Immature natural killer cell (primary cell): Measurements from ENCODE around the gene GPHB5. TPM values are rescaled to one million over a fixed set of nuclear protein-coding genes. Genes with fewer than 3 reads are reported as not detected.
A peak's percentile ranks its signal among the peaks of the same experiment; 100 is the strongest.
"Not testable (repeated sequence)": the region's sequence is repeated elsewhere in the genome, so short reads cannot be mapped to it uniquely, and the experiment has no call there.

Source experiments
- DNase-seq, 3 donors: peaks; one replicate each; pipeline ENCODE4 v3.0.0; 2022; ENCODE audit warnings: mixed read lengths in 1 of 3
- H3K27ac Mint-ChIP-seq, 6 donors: one replicate each; pipeline ENCODE4 v1.8.0; 2020; ENCODE audit warnings: mixed read lengths in 6 of 6, mild to moderate bottlenecking in 5 of 6, inconsistent platforms in 4 of 6, moderate library complexity in 3 of 6
- H3K27me3 Mint-ChIP-seq, 3 donors: one replicate each; pipeline ENCODE4 v1.8.0; 2020 to 2021; ENCODE audit warnings: low read depth in 3 of 3, mild to moderate bottlenecking in 3 of 3, mixed read lengths in 3 of 3, moderate library complexity in 3 of 3, inconsistent platforms in 1 of 3
- H3K36me3 Mint-ChIP-seq, 3 donors: one replicate each; pipeline ENCODE4 v1.8.0; 2020; ENCODE audit warnings: mixed read lengths in 3 of 3, inconsistent platforms in 2 of 3, mild to moderate bottlenecking in 2 of 3
- H3K4me1 Mint-ChIP-seq, 2 donors: one replicate each; pipeline ENCODE4 v1.8.0; 2020; ENCODE audit warnings: inconsistent platforms in 2 of 2, mild to moderate bottlenecking in 2 of 2, mixed read lengths in 2 of 2, moderate library complexity in 1 of 2
- H3K4me3 Mint-ChIP-seq, 5 donors: one replicate each; pipeline ENCODE4 v1.8.0; 2020; ENCODE audit warnings: mild to moderate bottlenecking in 5 of 5, mixed read lengths in 5 of 5, inconsistent platforms in 3 of 5, moderate library complexity in 3 of 5
- H3K9me3 Mint-ChIP-seq, 6 donors: one replicate each; pipeline ENCODE4 v1.8.0; 2020; ENCODE audit warnings: mild to moderate bottlenecking in 6 of 6, mixed read lengths in 6 of 6, inconsistent platforms in 4 of 6, moderate library complexity in 3 of 6
- polyA plus RNA-seq, 3 donors: library from polyadenylated mRNA; unstranded; fragments of 300-500 nt; fragmentation: Illumina TruSeq; gene quantifications; one replicate each; pipeline ENCODE4 v1.2.3, GENCODE V29; 2021

Gene GPHB5
- polyA plus RNA-seq, 3 donors from 2014 or later = not detected

GRCh38 chr14:63286071-63286470, 32.7 kb downstream of the GPHB5 start:
- DNase-seq = no peak
- peaks cover 0 to under 1% (median 0%) of the 10 kb centered on the region in 3 donors for H3K27me3 Mint-ChIP-seq
- no peak overlapping the region for H3K27ac Mint-ChIP-seq

GRCh38 chr14:63283884-63284248, 34.9 kb downstream of the GPHB5 start:
- Mint-ChIP-seq H3K27me3 (peaks cover 0 to 2% (median 2%) of the 10 kb centered on the region in 3 donors), H3K9me3 (no peaks in the 10 kb centered on the region), H3K4me1 (no peaks in the 10 kb centered on the region), H3K27ac (no peak overlapping the region), H3K4me3 (no peak overlapping the region), H3K36me3 (no peaks in the 10 kb centered on the region)
- no peak for DNase-seq

More at GRCh38 chr14:63286071-63286470, 32.7 kb downstream of the GPHB5 start:
- H3K9me3 Mint-ChIP-seq = no peaks in the 10 kb centered on the region
- no peaks in the 10 kb centered on the region for H3K4me1 Mint-ChIP-seq
- H3K4me3 Mint-ChIP-seq = no peak overlapping the region
- H3K36me3 Mint-ChIP-seq = no peaks in the 10 kb centered on the region

GRCh38 chr14:63282997-63283883, 35.5 kb downstream of the GPHB5 start:
- no peak overlapping the region for H3K4me3 Mint-ChIP-seq
- no peaks in the 10 kb centered on the region for H3K9me3 Mint-ChIP-seq
- no peaks in the 10 kb centered on the region for H3K4me1 Mint-ChIP-seq
- no peaks in the 10 kb centered on the region for H3K36me3 Mint-ChIP-seq
- DNase-seq = peak in 1 of 3 donors; percentile 10
- H3K27ac Mint-ChIP-seq = no peak overlapping the region
- peaks cover 0 to 2% (median 2%) of the 10 kb centered on the region in 3 donors for H3K27me3 Mint-ChIP-seq

- H3K36me3 Mint-ChIP-seq, H3K9me3 Mint-ChIP-seq, H3K27ac Mint-ChIP-seq, H3K27me3 Mint-ChIP-seq, DNase-seq, H3K4me3 Mint-ChIP-seq, H3K4me1 Mint-ChIP-seq: not testable (repeated sequence)
Observed at GRCh38 chr14:63279933-63280332, 38.8 kb downstream of the GPHB5 start.

GRCh38 chr14:63277591-63278183, 41.0 kb downstream of the GPHB5 start:
- Mint-ChIP-seq H3K9me3 (no peaks in the 10 kb centered on the region), H3K4me3 (no peak overlapping the region), H3K27me3 (peaks cover 0 to 2% (median 2%) of the 10 kb centered on the region in 3 donors), H3K36me3 (no peaks in the 10 kb centered on the region), H3K4me1 (no peaks in the 10 kb centered on the region), H3K27ac (no peak overlapping the region)
- no peak for DNase-seq

GRCh38 chr14:63276492-63277342, 42.0 kb downstream of the GPHB5 start:
- Mint-ChIP-seq H3K9me3 (no peaks in the 10 kb centered on the region), H3K4me3 (no peak overlapping the region), H3K36me3 (no peaks in the 10 kb centered on the region), H3K4me1 (no peaks in the 10 kb centered on the region), H3K27me3 (peaks cover 0 to 2% (median 2%) of the 10 kb centered on the region in 3 donors), H3K27ac (no peak overlapping the region)
- DNase-seq = peak in 2 of 3 donors; percentile 15 to 19

- peaks cover 0 to 2% (median 2%) of the 10 kb centered on the region in 3 donors for H3K27me3 Mint-ChIP-seq
- no peak overlapping the region for H3K27ac Mint-ChIP-seq
- H3K4me3 Mint-ChIP-seq = no peak overlapping the region
- no peak for DNase-seq
- no peaks in the 10 kb centered on the region for H3K36me3 Mint-ChIP-seq
- H3K4me1 Mint-ChIP-seq = no peaks in the 10 kb centered on the region
- no peaks in the 10 kb centered on the region for H3K9me3 Mint-ChIP-seq
Observed at GRCh38 chr14:63276016-63276415, 42.7 kb downstream of the GPHB5 start.

GRCh38 chr14:63275611-63276010, 43.1 kb downstream of the GPHB5 start:
- H3K4me1 Mint-ChIP-seq = no peaks in the 10 kb centered on the region
- no peak for DNase-seq
- H3K27me3 Mint-ChIP-seq = peaks cover 0 to 2% (median 0%) of the 10 kb centered on the region in 3 donors
- no peak overlapping the region for H3K4me3 Mint-ChIP-seq
- H3K9me3 Mint-ChIP-seq = no peaks in the 10 kb centered on the region
- no peak overlapping the region for H3K27ac Mint-ChIP-seq
- H3K36me3 Mint-ChIP-seq = no peaks in the 10 kb centered on the region

GRCh38 chr14:63273717-63274655, 44.7 kb downstream of the GPHB5 start:
- H3K27me3 Mint-ChIP-seq = peaks cover 0 to 4% (median 3%) of the 10 kb centered on the region in 3 donors
- H3K27ac Mint-ChIP-seq = no peak overlapping the region
- no peaks in the 10 kb centered on the region for H3K9me3 Mint-ChIP-seq
- no peaks in the 10 kb centered on the region for H3K36me3 Mint-ChIP-seq
- no peaks in the 10 kb centered on the region for H3K4me1 Mint-ChIP-seq
- no peak for DNase-seq
- no peak overlapping the region for H3K4me3 Mint-ChIP-seq

GRCh38 chr14:63273129-63273528, 45.6 kb downstream of the GPHB5 start:
- Mint-ChIP-seq H3K4me1 (no peaks in the 10 kb centered on the region), H3K9me3 (no peaks in the 10 kb centered on the region), H3K27me3 (peaks cover 0 to 4% (median 3%) of the 10 kb centered on the region in 3 donors), H3K27ac (no peak overlapping the region), H3K4me3 (no peak overlapping the region), H3K36me3 (no peaks in the 10 kb centered on the region)
- DNase-seq = no peak

- Mint-ChIP-seq H3K36me3 (no peaks in the 10 kb centered on the region), H3K27ac (no peak overlapping the region)
Observed at GRCh38 chr14:63269561-63270225, 49.0 kb downstream of the GPHB5 start.

GRCh38 chr14:63268771-63269170, 50.0 kb downstream of the GPHB5 start:
- Mint-ChIP-seq H3K9me3 (peaks cover 0 to 2% (median 0%) of the 10 kb centered on the region in 6 donors), H3K27ac (no peak overlapping the region), H3K36me3 (no peaks in the 10 kb centered on the region), H3K4me1 (no peaks in the 10 kb centered on the region), H3K4me3 (no peak overlapping the region), H3K27me3 (peaks cover 0 to 4% (median 4%) of the 10 kb centered on the region in 3 donors)
- no peak for DNase-seq

More at GRCh38 chr14:63269561-63270225, 49.0 kb downstream of the GPHB5 start:
- Mint-ChIP-seq H3K9me3 (no peaks in the 10 kb centered on the region), H3K27me3 (peaks cover 0 to 4% (median 3%) of the 10 kb centered on the region in 3 donors), H3K4me3 (no peak overlapping the region), H3K4me1 (no peaks in the 10 kb centered on the region)
- DNase-seq = no peak
